WTC11 (cell line): Measurements from ENCODE around the gene EPO.

Experiments used
- FOXP1 ChIP-seq: sonication (generic); formaldehyde crosslinking; IDR thresholded peaks from 2 replicates; pipeline ENCODE4 v1.8.0; 2022; ENCODE audit warnings: missing genetic modification reagents, mild to moderate bottlenecking, moderate library complexity, borderline replicate concordance
- NFYB ChIP-seq: sonication (generic); formaldehyde crosslinking; conservative IDR thresholded peaks from 2 replicates; pipeline ENCODE4 v1.8.0; 2022; ENCODE audit warnings: low read depth, missing genetic modification reagents
- TF ChIP-seq, protein P1 (sequence below): fragments of 200-600 bp; IDR thresholded peaks from 2 replicates; pipeline ENCODE4 v1.8.0; 2022; ENCODE audit warnings: antibody characterized with exemption

DNA sequence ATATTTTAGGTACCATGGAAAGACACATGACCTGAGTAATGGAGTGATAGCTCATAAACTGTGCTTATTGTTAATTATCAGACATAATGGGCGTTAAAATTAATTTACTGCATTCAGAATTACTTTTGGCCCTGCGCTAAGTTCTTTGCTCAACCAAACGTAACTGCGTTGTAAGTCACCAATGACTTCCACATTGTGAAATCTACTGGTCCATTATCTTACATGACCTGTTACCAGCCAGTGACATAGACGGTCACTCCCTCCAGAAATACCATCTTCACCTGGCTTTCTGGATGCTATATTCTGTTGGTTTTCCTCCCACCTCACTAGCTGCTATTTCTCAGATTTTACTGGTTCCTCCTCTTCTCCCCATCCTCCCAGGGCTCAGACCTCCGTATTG lies 21.2 kb upstream of the EPO start:
- TF ChIP-seq, protein P1, sequence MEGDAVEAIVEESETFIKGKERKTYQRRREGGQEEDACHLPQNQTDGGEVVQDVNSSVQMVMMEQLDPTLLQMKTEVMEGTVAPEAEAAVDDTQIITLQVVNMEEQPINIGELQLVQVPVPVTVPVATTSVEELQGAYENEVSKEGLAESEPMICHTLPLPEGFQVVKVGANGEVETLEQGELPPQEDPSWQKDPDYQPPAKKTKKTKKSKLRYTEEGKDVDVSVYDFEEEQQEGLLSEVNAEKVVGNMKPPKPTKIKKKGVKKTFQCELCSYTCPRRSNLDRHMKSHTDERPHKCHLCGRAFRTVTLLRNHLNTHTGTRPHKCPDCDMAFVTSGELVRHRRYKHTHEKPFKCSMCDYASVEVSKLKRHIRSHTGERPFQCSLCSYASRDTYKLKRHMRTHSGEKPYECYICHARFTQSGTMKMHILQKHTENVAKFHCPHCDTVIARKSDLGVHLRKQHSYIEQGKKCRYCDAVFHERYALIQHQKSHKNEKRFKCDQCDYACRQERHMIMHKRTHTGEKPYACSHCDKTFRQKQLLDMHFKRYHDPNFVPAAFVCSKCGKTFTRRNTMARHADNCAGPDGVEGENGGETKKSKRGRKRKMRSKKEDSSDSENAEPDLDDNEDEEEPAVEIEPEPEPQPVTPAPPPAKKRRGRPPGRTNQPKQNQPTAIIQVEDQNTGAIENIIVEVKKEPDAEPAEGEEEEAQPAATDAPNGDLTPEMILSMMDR, result no peak
- TF ChIP-seq NFYB (CRISPR knock-in tag), result no peak
- TF ChIP-seq FOXP1 (CRISPR knock-in tag), result no peak
